GM12878 (cell line): ENCODE measurements around the gene MAGEA2B.
"Not testable (repeated sequence)": the region's sequence is repeated elsewhere in the genome, so short reads cannot be mapped to it uniquely, and the experiment has no call there.

ENCODE experiments used
- IKZF1 ChIP-seq: fragments of 450-650 bp; conservative IDR thresholded peaks from 2 replicates; pipeline ENCODE4 v1.6.1; 2017; ENCODE audit warnings: antibody characterized with exemption, mild to moderate bottlenecking
- SIN3A ChIP-seq: IDR thresholded peaks from 2 replicates; pipeline ENCODE4 v1.6.1; 2012; ENCODE audit warnings: low read depth, low read length, improper control_type of control experiment
- TAF1 ChIP-seq: IDR thresholded peaks from 2 replicates; pipeline ENCODE4 v1.6.1; 2011; ENCODE audit warnings: mild to moderate bottlenecking, low read depth, low read length, borderline replicate concordance
- TF ChIP-seq, protein P1 (sequence below): IDR thresholded peaks from 2 replicates; pipeline ENCODE4 v1.6.1; 2012; ENCODE audit warnings: low read depth, low read length, improper control_type of control experiment
- TF ChIP-seq, protein P2 (sequence below): IDR thresholded peaks from 2 replicates; pipeline ENCODE4 v1.6.1; 2012; ENCODE audit warnings: mild to moderate bottlenecking, low read depth, low read length

DNA sequence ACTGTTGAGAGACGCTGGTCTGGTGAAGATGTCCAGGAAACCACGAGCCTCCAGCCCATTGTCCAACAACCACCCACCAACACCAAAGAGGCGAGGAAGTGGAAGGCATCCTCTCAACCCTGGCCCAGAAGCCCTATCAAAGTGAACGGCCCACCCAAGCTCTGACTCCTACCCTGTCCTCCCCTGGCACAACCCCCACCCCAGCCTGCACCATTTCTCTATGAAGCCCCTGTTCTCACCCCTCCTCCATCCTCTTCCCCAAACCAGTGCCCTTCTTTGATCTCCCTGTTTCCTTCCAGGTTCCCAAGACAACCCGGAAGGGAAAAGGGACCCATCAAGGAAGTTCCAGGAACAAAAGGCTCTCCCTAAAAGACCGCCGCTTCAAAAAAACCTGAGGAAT lies 45.1 kb downstream of the MAGEA2B start:
- TF ChIP-seq TAF1, SIN3A, IKZF1: not testable (repeated sequence)
- TF ChIP-seq, protein P1, sequence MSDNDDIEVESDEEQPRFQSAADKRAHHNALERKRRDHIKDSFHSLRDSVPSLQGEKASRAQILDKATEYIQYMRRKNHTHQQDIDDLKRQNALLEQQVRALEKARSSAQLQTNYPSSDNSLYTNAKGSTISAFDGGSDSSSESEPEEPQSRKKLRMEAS = not testable (repeated sequence)
- TF ChIP-seq, protein P2, sequence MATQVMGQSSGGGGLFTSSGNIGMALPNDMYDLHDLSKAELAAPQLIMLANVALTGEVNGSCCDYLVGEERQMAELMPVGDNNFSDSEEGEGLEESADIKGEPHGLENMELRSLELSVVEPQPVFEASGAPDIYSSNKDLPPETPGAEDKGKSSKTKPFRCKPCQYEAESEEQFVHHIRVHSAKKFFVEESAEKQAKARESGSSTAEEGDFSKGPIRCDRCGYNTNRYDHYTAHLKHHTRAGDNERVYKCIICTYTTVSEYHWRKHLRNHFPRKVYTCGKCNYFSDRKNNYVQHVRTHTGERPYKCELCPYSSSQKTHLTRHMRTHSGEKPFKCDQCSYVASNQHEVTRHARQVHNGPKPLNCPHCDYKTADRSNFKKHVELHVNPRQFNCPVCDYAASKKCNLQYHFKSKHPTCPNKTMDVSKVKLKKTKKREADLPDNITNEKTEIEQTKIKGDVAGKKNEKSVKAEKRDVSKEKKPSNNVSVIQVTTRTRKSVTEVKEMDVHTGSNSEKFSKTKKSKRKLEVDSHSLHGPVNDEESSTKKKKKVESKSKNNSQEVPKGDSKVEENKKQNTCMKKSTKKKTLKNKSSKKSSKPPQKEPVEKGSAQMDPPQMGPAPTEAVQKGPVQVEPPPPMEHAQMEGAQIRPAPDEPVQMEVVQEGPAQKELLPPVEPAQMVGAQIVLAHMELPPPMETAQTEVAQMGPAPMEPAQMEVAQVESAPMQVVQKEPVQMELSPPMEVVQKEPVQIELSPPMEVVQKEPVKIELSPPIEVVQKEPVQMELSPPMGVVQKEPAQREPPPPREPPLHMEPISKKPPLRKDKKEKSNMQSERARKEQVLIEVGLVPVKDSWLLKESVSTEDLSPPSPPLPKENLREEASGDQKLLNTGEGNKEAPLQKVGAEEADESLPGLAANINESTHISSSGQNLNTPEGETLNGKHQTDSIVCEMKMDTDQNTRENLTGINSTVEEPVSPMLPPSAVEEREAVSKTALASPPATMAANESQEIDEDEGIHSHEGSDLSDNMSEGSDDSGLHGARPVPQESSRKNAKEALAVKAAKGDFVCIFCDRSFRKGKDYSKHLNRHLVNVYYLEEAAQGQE = not testable (repeated sequence)
